K562 (cell line): ENCODE measurements around the gene YBX1. TPM values are rescaled to one million over a fixed set of nuclear protein-coding genes. Genes with fewer than 3 reads are reported as not detected.

Experiments
- ATAC-seq: fragments of 200-7000 bp; cut with Tn5 transposase; 3 replicates; pipeline ENCODE4 v1.9.1; 2020; ENCODE audit warnings: moderate library complexity
- BruUV-seq: library from RNA; stranded (reverse); fragments of 400-500 nt; replicated peaks from 2 replicates; lab custom pipeline; 2021; lab: Mats Ljungman, UMichigan
- CTCF ChIA-PET: fragments of 300-600 bp; formaldehyde crosslinking; extraction: SDS; loops from one replicate; lab custom pipeline; 2021; ENCODE audit warnings: low intra/inter-chr PET ratio; lab: Yijun Ruan, JAX
- POLR2A ChIA-PET: fragments of 300-600, 350-650 bp; sonication (Branson Sonifier 250); formaldehyde crosslinking; extraction: SDS; loops from one replicate; lab custom pipeline; 2021; ENCODE audit warnings: antibody characterized with exemption, inconsistent platforms; lab: Yijun Ruan, JAX
- DNase-seq, 4 experiments: peaks; one replicate each; pipeline versions ENCODE4 v3.0.0 to v3.0.0-alpha.2; 2011 to 2018; ENCODE audit warnings: low spot score in 3 of 4, mixed read lengths in 3 of 4; ENCODE audit errors: extremely low read depth in 1 of 4
- FAIRE-seq: peaks from 2 replicates; lab custom pipeline; 2011; peaks lifted over from hg19 to GRCh38; lab: Jason Lieb, UNC
- H2AFZ ChIP-seq: 2 replicates; pipeline ENCODE4 v1.6.0; 2011; ENCODE audit warnings: low read depth, low read length, control low read depth, inconsistent platforms
- H3K27ac ChIP-seq: fragments of 200-600 bp; 3 replicates; pipeline ENCODE4 v1.8.0; 2011; ENCODE audit warnings: low read depth, mild to moderate bottlenecking, control low read depth, inconsistent platforms, low read length, moderate library complexity, mixed read lengths; ENCODE audit errors: extremely low read depth
- H3K27me3 ChIP-seq, 2 experiments: fragments of 300-600 bp in 1 of 2; 2 replicates in 1 of 2; 3 replicates in 1 of 2; pipeline versions ENCODE4 v1.6.0 to v1.8.0; 2011; ENCODE audit warnings: inconsistent platforms in 2 of 2, low read length in 2 of 2, mild to moderate bottlenecking in 1 of 2, mixed read lengths in 1 of 2, moderate library complexity in 1 of 2; ENCODE audit not compliant: control insufficient read depth in 2 of 2, insufficient read depth in 2 of 2
- H3K36me3 ChIP-seq: fragments of 300-600 bp; 3 replicates; pipeline ENCODE4 v1.8.0; 2011; ENCODE audit warnings: mild to moderate bottlenecking, low read length, inconsistent platforms; ENCODE audit not compliant: control insufficient read depth, insufficient read depth
- H3K4me1 ChIP-seq, 2 experiments: fragments of 200-600 bp in 1 of 2; replicated peaks in 1 of 2; 2 replicates in 1 of 2; 3 replicates in 1 of 2; pipeline versions ENCODE4 v1.5.1 to v1.8.0; 2011; ENCODE audit warnings: inconsistent platforms in 2 of 2, low read length in 2 of 2, mild to moderate bottlenecking in 1 of 2, mixed read lengths in 1 of 2, moderate library complexity in 1 of 2; ENCODE audit not compliant: control insufficient read depth in 2 of 2, insufficient read depth in 2 of 2
- H3K4me2 ChIP-seq: 2 replicates; pipeline ENCODE4 v1.6.1; 2011; ENCODE audit warnings: low read length, control low read depth, inconsistent platforms, mixed read lengths; ENCODE audit not compliant: insufficient read depth
- H3K4me3 ChIP-seq: fragments of 200-600 bp; sonication (generic), shearing (Covaris generic); 2 replicates; pipeline ENCODE4 v1.5.1; 2016; ENCODE audit warnings: control low read depth, inconsistent platforms
- H3K79me2 ChIP-seq: fragments of 200-600 bp; 3 replicates; pipeline ENCODE4 v1.8.0; 2011; ENCODE audit warnings: low read length, inconsistent platforms; ENCODE audit not compliant: control insufficient read depth, insufficient read depth
- H3K9ac ChIP-seq, 2 experiments: 2 replicates each; pipeline versions ENCODE4 v1.6.0 to v1.6.1; 2011; ENCODE audit warnings: low read depth in 2 of 2, low read length in 2 of 2, control low read depth in 1 of 2, inconsistent platforms in 1 of 2, mild to moderate bottlenecking in 1 of 2, mixed read lengths in 1 of 2; ENCODE audit not compliant: insufficient read depth in 1 of 2
- H3K9me1 ChIP-seq: one replicate; pipeline ENCODE4 v1.6.0; 2011; ENCODE audit warnings: inconsistent platforms, mild to moderate bottlenecking, low read length, moderate library complexity; ENCODE audit not compliant: control insufficient read depth, insufficient read depth
- H3K9me3 ChIP-seq: replicated peaks from 2 replicates; pipeline ENCODE4 v1.5.1; 2011; ENCODE audit warnings: low read depth, low read length, inconsistent platforms; ENCODE audit not compliant: control insufficient read depth, insufficient read depth
- H4K20me1 ChIP-seq: replicated peaks from 2 replicates; pipeline ENCODE4 v1.6.1; 2011; ENCODE audit warnings: low read length, inconsistent platforms, mixed read lengths; ENCODE audit not compliant: control insufficient read depth, insufficient read depth
- CHD2 ChIP-seq: IDR thresholded peaks from 2 replicates; pipeline ENCODE4 v1.6.1; 2011; ENCODE audit warnings: low read depth, low read length
- CSDE1 ChIP-seq, 2 experiments: fragments of 450-650 bp; IDR thresholded peaks; 2 replicates each; pipeline ENCODE4 v1.6.1; 2016; ENCODE audit warnings: mild to moderate bottlenecking in 1 of 2
- EGR1 ChIP-seq: fragments of 450-650 bp; conservative IDR thresholded peaks from 2 replicates; pipeline ENCODE4 v1.6.1; 2017; ENCODE audit warnings: mild to moderate bottlenecking
- GATA2 ChIP-seq: sonication (generic); formaldehyde crosslinking; IDR thresholded peaks from 2 replicates; pipeline ENCODE4 v1.4.0; 2020; ENCODE audit warnings: mild to moderate bottlenecking, missing genetic modification reagents
- GTF2F1 ChIP-seq: IDR thresholded peaks from 2 replicates; pipeline ENCODE4 v1.6.1; 2011; ENCODE audit warnings: low read depth, low read length, improper control_type of control experiment
- HNRNPLL ChIP-seq: fragments of 200-400 bp; formaldehyde crosslinking; IDR thresholded peaks from 2 replicates; pipeline ENCODE4 v1.6.1; 2017; ENCODE audit warnings: low read length, low read depth, mild to moderate bottlenecking; ENCODE audit not compliant: poor library complexity, severe bottlenecking
- KAT7 ChIP-seq: sonication (generic); formaldehyde crosslinking; IDR thresholded peaks from 2 replicates; pipeline ENCODE4 v1.8.0; 2022; ENCODE audit warnings: missing genetic modification reagents, mild to moderate bottlenecking, borderline replicate concordance
- KLF13 ChIP-seq: fragments of 450-650 bp; IDR thresholded peaks from 2 replicates; pipeline ENCODE4 v1.6.1; 2016; ENCODE audit warnings: missing genetic modification characterization, low read depth, mild to moderate bottlenecking, missing compliant biosample characterization, moderate library complexity, borderline replicate concordance
- RNF2 ChIP-seq: sonication (generic); IDR thresholded peaks from 2 replicates; pipeline ENCODE4 v1.6.1; 2016
- WGBS: fragments of 100-300 bp; shearing (Covaris generic); methylation state at CpG from one replicate; pipeline ENCODE4 v1.1.6; 2016; ENCODE audit warnings: low coverage, mixed read lengths; ENCODE audit not compliant: insufficient coverage; ENCODE audit errors: missing lambda C conversion rate; 5-methylcytosine and 5-hydroxymethylcytosine counted together
- in situ Hi-C: fragments of 300-500 bp; cut with MboI; formaldehyde crosslinking; loops from 4 replicates; pipeline ENCODE4 v1.15.0; 2018; ENCODE audit warnings: inconsistent platforms, mixed read lengths
- intact Hi-C: fragments of 100-400 bp; cut with micrococcal nuclease; formaldehyde crosslinking; loops from 2 replicates; pipeline ENCODE4 v1.14.2; 2022
- polyA plus RNA-seq, 8 experiments: library from polyadenylated mRNA; depleted of rRNA in 4 of 8; stranded (reverse) in 5 of 8; unstranded in 3 of 8; fragments of >200 nt; fragmentation: Nextera tagmentation in 2 of 8; fragmentation: Illumina TruSeq in 1 of 8; extraction: Ambion mirVana in 2 of 8; extraction: Trizol in 1 of 8; gene quantifications; 2 replicates each; pipeline versions ENCODE4 v1.2.1 to v1.2.3, GENCODE V29; 2011 to 2014; ENCODE audit warnings: inconsistent platforms in 1 of 8, missing spikeins in 1 of 8
- total RNA-seq, 7 experiments: library from RNA; depleted of rRNA in 6 of 7; stranded (reverse); fragments of >200 nt in 6 of 7; fragmentation: Illumina TruSeq in 2 of 7; extraction: Trizol in 2 of 7; gene quantifications; 2 replicates each; pipeline versions ENCODE4 v1.2.1 to v1.2.3, GENCODE V29; 2011 to 2021; ENCODE audit warnings: low replicate concordance in 1 of 7
- TF ChIP-seq, protein P1 (sequence below), 2 experiments: fragments of 450-650 bp in 1 of 2; sonication (generic) in 1 of 2; formaldehyde crosslinking; conservative IDR thresholded peaks; 2 replicates each; pipeline versions ENCODE4 v1.4.0 to v1.8.1; 2020 to 2022; ENCODE audit warnings: mild to moderate bottlenecking in 1 of 2, missing genetic modification reagents in 1 of 2
- TF ChIP-seq, protein P2 (sequence below): fragments of 250-450 bp; sonication (Bioruptor Pico); IDR thresholded peaks from 2 replicates; pipeline ENCODE4 v1.8.0; 2021; ENCODE audit warnings: moderate library complexity, mild to moderate bottlenecking, inconsistent platforms

YBX1 gene
- total and polyA plus RNA-seq, 9 of the 15 experiments (the other 6 are each of a cell fraction or from before 2014, with no cell fraction given): 363 to 1,955 (median 1,216) TPM

GRCh38 chr1:42692461-42692860 is 10.2 kb downstream of the YBX1 start (continued):
- no peak for TF ChIP-seq GTF2F1
- TF ChIP-seq, protein P1, sequence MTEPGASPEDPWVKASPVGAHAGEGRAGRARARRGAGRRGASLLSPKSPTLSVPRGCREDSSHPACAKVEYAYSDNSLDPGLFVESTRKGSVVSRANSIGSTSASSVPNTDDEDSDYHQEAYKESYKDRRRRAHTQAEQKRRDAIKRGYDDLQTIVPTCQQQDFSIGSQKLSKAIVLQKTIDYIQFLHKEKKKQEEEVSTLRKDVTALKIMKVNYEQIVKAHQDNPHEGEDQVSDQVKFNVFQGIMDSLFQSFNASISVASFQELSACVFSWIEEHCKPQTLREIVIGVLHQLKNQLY (CRISPR knock-in tag; conservative IDR thresholded peaks at IDR 0.05): no peak
- no peak for TF ChIP-seq CHD2

- intact Hi-C loops: no loop called here
- H3K4me3 ChIP-seq: no peak overlapping the region
- peaks cover 100% of the 10 kb centered on the region for H3K36me3 ChIP-seq
- ATAC-seq: no peak
- CTCF ChIA-PET: no interaction called here
- peaks cover 0 to 22% of the 10 kb centered on the region in 2 experiments; a peak in 3 of 5 replicates for H3K4me1 ChIP-seq
- peaks cover 98% of the 10 kb centered on the region for H3K79me2 ChIP-seq
- H3K27me3 ChIP-seq: no peaks in the 10 kb centered on the region
- no peak overlapping the region for H3K4me2 ChIP-seq
- DNase-seq: no peak
- WGBS: 94% methylated on average over 2 of the region's 2 CpGs
- no TSS peak for BruUV-seq
- H2AFZ ChIP-seq: no peak overlapping the region
- POLR2A ChIA-PET: interaction anchor here (1.1 to 5.7 kb wide), 4 partner anchors 10 to 27 kb away, joined by 4 to 58 read pairs (median 12); partner anchors contain the start of gene YBX1
- no peak for TF ChIP-seq KAT7 (CRISPR knock-in tag)
- no peak for TF ChIP-seq RNF2
- TF ChIP-seq, protein P2, sequence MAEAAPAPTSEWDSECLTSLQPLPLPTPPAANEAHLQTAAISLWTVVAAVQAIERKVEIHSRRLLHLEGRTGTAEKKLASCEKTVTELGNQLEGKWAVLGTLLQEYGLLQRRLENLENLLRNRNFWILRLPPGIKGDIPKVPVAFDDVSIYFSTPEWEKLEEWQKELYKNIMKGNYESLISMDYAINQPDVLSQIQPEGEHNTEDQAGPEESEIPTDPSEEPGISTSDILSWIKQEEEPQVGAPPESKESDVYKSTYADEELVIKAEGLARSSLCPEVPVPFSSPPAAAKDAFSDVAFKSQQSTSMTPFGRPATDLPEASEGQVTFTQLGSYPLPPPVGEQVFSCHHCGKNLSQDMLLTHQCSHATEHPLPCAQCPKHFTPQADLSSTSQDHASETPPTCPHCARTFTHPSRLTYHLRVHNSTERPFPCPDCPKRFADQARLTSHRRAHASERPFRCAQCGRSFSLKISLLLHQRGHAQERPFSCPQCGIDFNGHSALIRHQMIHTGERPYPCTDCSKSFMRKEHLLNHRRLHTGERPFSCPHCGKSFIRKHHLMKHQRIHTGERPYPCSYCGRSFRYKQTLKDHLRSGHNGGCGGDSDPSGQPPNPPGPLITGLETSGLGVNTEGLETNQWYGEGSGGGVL: no peak
- TF ChIP-seq CSDE1 (IDR thresholded peaks at IDR 0.05): no peak
- TF ChIP-seq GATA2 (CRISPR knock-in tag): no peak
- TF ChIP-seq HNRNPLL: no peak
- no peak for TF ChIP-seq EGR1
- TF ChIP-seq KLF13 (tag): no peak
- 0 out of 3 replicates have a peak overlapping the region, but pooled peaks have one; percentile 8 for H3K27ac ChIP-seq
- peaks cover 4% of the 10 kb centered on the region for H3K9me1 ChIP-seq
- peaks cover 59% of the 10 kb centered on the region for H4K20me1 ChIP-seq
- H3K9ac ChIP-seq: no peak overlapping the region
- in situ Hi-C loops: no loop called here
- FAIRE-seq: no peak
- no peaks in the 10 kb centered on the region for H3K9me3 ChIP-seq
These were observed 10.7 kb downstream of the YBX1 start for GRCh38 chr1:42692911-42693310.
